Brain microvascular endothelial cell (primary cell): Measurements from ENCODE around the gene DMRT1.
"Not testable (repeated sequence)": the region's sequence is repeated elsewhere in the genome, so short reads cannot be mapped to it uniquely, and the experiment has no call there.

ENCODE experiments used
- DNase-seq: peaks from one replicate; pipeline ENCODE4 v3.0.0-alpha.2; 2020
- H3K27ac ChIP-seq: fragments of 250-450 bp; sonication (Bioruptor Pico); 2 replicates; pipeline ENCODE4 v1.5.1; 2020; ENCODE audit warnings: mild to moderate bottlenecking, moderate library complexity
- H3K27me3 ChIP-seq: fragments of 250-450 bp; sonication (Bioruptor Pico); replicated peaks from 2 replicates; pipeline ENCODE4 v1.5.1; 2020; ENCODE audit warnings: mild to moderate bottlenecking
- H3K36me3 ChIP-seq: fragments of 250-450 bp; sonication (Bioruptor Pico); replicated peaks from 2 replicates; pipeline ENCODE4 v1.5.1; 2020; ENCODE audit warnings: mild to moderate bottlenecking
- H3K4me3 ChIP-seq: 2 replicates; pipeline ENCODE4 v1.5.1; 2011; ENCODE audit warnings: low read depth, mild to moderate bottlenecking, control low read depth, low read length, moderate library complexity
- in situ Hi-C: cut with HindIII; loops from 2 replicates; pipeline ENCODE4 v1.10.0; 2017; ENCODE audit warnings: low sequenced_read_pairs, low pct_ligation_motif_present
- TF ChIP-seq, protein P1 (sequence below): IDR thresholded peaks from 2 replicates; pipeline ENCODE4 v1.5.1; 2011; ENCODE audit warnings: low read depth, mild to moderate bottlenecking, moderate library complexity, low read length, control low read depth, inconsistent platforms; ENCODE audit errors: missing control alignments

The DMRT1 gene

DNA sequence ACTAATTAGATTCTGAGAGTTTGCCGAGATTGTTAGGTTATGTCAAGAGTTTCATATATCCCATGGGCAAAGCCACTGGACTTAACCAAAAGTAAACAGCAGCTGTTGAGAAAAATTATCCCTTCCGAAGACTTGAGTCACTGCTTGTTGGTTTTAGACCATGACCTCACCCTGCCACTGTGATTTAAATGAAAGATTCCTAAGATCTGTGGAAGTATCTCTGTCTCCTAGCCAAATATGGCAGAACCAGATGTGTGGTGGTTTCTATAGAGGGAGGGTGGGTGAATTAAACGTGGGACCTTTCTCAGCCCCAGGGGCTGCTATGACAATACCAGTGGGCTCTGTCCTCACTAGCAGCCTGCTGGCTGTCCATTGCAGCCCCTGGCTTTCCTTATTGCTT is 154.3 kb downstream of the DMRT1 start:
- peak; percentile 11 for DNase-seq
- no peaks in the 10 kb centered on the region for H3K27me3 ChIP-seq
- TF ChIP-seq, protein P1, sequence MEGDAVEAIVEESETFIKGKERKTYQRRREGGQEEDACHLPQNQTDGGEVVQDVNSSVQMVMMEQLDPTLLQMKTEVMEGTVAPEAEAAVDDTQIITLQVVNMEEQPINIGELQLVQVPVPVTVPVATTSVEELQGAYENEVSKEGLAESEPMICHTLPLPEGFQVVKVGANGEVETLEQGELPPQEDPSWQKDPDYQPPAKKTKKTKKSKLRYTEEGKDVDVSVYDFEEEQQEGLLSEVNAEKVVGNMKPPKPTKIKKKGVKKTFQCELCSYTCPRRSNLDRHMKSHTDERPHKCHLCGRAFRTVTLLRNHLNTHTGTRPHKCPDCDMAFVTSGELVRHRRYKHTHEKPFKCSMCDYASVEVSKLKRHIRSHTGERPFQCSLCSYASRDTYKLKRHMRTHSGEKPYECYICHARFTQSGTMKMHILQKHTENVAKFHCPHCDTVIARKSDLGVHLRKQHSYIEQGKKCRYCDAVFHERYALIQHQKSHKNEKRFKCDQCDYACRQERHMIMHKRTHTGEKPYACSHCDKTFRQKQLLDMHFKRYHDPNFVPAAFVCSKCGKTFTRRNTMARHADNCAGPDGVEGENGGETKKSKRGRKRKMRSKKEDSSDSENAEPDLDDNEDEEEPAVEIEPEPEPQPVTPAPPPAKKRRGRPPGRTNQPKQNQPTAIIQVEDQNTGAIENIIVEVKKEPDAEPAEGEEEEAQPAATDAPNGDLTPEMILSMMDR, result no peak
- no peaks in the 10 kb centered on the region for H3K36me3 ChIP-seq
- in situ Hi-C loops, result no loop called here
- H3K4me3 ChIP-seq, result no peak overlapping the region
- H3K27ac ChIP-seq, result no peak overlapping the region

DNA sequence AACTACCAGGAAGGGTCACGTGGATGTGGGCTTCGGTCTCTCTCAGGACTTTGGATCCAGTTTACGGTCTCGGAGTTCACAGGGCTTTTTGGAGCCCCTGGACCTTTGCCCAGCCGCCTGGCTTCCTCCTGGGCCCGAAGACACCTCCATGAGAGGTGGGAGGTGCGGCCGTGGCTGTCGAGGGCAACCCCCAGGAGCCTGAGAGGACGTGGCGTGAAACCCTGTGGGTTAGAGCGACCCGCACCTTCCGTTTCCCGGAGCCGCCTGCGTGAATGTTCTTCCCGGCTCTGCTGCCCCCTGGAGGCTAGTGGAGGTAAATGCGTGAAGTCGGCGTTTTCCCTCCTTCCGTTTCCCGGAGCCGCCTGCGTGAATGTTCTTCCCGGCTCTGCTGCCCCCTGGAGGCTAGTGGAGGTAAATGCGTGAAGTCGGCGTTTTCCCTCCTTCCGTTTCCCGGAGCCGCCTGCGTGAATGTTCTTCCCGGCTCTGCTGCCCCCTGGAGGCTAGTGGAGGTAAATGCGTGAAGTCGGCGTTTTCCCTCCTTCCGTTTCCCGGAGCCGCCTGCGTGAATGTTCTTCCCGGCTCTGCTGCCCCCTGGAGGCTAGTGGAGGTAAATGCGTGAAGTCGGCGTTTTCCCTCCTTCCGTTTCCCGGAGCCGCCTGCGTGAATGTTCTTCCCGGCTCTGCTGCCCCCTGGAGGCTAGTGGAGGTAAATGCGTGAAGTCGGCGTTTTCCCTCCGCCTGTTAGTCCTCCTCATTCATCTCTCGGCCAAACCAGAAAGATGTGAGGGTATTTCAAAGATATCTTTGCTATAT is 157.0 kb downstream of the DMRT1 start:
- H3K4me3 ChIP-seq, H3K36me3 ChIP-seq, in situ Hi-C loops, H3K27me3 ChIP-seq, DNase-seq, H3K27ac ChIP-seq: not testable (repeated sequence)
- TF ChIP-seq, protein P1, result peak; percentile 27

GRCh38 chr9:1001838-1002237 is 160.3 kb downstream of the DMRT1 start:
- no peak for DNase-seq
- Histone ChIP-seq H3K27ac (no peak overlapping the region), H3K36me3 (no peaks in the 10 kb centered on the region), H3K27me3 (no peaks in the 10 kb centered on the region), H3K4me3 (no peak overlapping the region)
- TF ChIP-seq, protein P1, result no peak
- in situ Hi-C loops, result no loop called here

DNA sequence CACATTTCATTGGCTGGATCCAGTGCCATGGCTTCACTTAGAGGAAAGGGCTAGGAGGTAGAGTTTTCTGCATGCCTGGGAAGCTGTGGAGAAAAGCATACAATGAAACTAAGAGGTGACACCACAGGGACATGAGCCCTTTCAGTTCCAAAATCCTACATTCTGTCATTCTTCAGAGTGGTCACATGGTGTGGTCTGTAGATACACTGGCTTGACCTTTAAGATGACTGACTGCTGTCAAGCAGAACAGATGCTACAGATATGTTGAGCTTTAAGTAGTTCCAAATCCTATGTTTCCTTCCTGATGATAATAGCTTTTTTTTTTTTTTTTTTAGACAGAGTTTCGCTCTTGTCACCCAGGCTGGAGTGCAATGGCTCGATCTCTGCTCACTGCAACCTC is 161.2 kb downstream of the DMRT1 start:
- no peak overlapping the region for H3K27ac ChIP-seq
- H3K27me3 ChIP-seq, result no peaks in the 10 kb centered on the region
- in situ Hi-C loops, result no loop called here
- H3K4me3 ChIP-seq, result no peak overlapping the region
- TF ChIP-seq, protein P1, result no peak
- DNase-seq, result no peak
- H3K36me3 ChIP-seq, result no peaks in the 10 kb centered on the region

DNA sequence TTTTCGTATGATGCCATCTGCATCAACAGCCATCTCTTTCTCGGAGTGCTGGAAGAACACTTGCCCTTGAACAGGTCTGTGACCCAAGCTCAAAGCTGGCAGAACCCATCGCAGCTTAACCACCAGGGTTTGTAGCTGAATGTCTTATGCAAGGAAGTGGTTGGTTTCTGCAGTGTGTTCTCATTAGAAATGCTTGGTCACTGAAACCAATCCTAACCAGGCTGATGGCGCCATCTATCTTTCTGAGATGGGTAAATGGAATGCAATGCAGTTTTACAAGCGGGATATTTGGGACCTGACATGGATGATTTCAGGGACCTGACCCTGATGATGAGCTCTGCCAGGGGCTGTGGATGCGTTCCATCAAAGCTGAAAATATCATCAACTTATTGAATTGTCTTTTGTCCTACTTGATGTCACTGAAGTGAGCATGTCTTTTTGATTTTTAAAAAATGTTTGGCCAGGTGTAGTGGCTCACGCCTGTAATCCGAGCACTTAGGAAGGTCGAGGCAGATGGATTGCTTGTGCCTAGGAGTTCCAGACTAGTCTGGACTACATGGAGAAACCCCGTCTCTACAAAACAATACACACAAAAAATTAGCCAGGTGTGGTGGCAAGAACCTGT is 163.7 kb downstream of the DMRT1 start:
- Histone ChIP-seq H3K4me3 (no peak overlapping the region), H3K36me3 (no peaks in the 10 kb centered on the region), H3K27ac (no peak overlapping the region), H3K27me3 (no peaks in the 10 kb centered on the region)
- DNase-seq, result peak; percentile 57
- TF ChIP-seq, protein P1, result peak; percentile 56
- in situ Hi-C loops, result no loop called here
